ENCODE measurements around the gene AGAP3. TPM values are rescaled to one million over a fixed set of nuclear protein-coding genes. Genes with fewer than 3 reads are reported as not detected.

The AGAP3 gene
- total and polyA plus RNA-seq, 2 donors from 2014 or later: 35.8 to 64.4 TPM

- intact Hi-C loops (cut with DNase I): no loop called here
- Histone ChIP-seq H3K36me3 (ENCODE audit: control insufficient read depth in 2 of 3, insufficient read depth in 3 of 3, low read length in 3 of 3) (no peaks in the 10 kb centered on the region), H3K9me3 (ENCODE audit: control insufficient read depth in 2 of 3, insufficient read depth in 1 of 3, low read length in 3 of 3) (no peaks in the 10 kb centered on the region), H3K27me3 (ENCODE audit: control insufficient read depth, insufficient read depth, low read length) (no peaks in the 10 kb centered on the region), H3K9ac (ENCODE audit: low read length in 3 of 3) (no peak overlapping the region), H3K27ac (ENCODE audit: low read depth in 2 of 2, low read length in 2 of 2) (no peak overlapping the region), H3K4me3 (ENCODE audit: low read length in 3 of 3) (no peak overlapping the region), H3K4me1 (ENCODE audit: control insufficient read depth in 2 of 3, insufficient read depth in 2 of 3, low read depth in 1 of 3, low read length in 3 of 3) (no peaks in the 10 kb centered on the region)
- DNase-seq (peak in 1 of 5 donors; percentile 49), FAIRE-seq (no peak)
- TF ChIP-seq, protein P1, sequence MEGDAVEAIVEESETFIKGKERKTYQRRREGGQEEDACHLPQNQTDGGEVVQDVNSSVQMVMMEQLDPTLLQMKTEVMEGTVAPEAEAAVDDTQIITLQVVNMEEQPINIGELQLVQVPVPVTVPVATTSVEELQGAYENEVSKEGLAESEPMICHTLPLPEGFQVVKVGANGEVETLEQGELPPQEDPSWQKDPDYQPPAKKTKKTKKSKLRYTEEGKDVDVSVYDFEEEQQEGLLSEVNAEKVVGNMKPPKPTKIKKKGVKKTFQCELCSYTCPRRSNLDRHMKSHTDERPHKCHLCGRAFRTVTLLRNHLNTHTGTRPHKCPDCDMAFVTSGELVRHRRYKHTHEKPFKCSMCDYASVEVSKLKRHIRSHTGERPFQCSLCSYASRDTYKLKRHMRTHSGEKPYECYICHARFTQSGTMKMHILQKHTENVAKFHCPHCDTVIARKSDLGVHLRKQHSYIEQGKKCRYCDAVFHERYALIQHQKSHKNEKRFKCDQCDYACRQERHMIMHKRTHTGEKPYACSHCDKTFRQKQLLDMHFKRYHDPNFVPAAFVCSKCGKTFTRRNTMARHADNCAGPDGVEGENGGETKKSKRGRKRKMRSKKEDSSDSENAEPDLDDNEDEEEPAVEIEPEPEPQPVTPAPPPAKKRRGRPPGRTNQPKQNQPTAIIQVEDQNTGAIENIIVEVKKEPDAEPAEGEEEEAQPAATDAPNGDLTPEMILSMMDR (IDR thresholded peaks at IDR 0.05; ENCODE audit: borderline replicate concordance, extremely low read depth, insufficient read depth): no peak
Measured at GRCh38 chr7:151107882-151108281, 21.6 kb downstream of the AGAP3 start.

DNA sequence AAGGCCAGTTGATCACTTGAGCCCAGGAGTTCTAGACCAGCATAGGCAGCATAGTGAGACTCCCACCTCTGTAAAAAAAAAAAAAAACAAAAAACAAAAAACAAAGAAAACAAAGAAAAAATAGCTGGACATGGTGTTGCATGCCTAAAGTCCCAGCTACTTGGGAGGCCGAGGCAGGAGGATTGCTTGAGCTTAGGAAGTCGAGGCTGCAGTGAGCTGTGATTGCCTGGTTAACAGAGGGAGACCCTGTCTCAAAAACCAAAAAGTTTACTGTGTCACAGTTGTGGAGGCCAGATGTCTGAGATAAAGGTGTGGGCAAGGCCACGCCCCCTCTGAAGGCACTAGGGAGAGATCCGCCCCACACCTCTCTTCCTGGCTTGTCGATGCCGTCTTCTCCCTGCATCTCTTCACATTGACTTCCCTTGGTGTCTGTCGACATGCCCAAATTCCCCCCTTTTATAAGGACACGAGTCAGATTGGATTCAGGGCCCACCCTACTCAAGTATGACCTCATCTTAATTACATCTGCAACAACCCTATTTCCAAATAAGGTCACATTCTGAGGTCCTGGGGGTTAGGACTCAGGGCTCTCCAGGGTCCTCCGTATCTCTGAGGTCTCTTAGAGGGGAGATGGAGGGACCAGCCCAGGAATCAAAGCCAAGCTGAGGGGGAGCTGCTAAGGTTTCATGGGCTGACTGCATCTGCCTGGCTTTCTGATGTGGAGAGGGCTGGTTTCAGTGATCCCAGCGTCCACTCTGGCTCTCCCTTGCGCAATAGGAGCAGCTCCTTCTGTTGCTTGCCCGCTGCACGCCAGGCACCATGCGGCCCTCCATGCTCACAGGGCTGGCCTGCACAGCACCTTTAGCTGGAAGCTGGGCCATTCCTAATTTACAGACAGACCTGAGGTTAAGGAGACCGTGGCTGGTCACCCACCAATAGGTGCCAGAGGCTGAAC is 23.1 kb downstream of the AGAP3 start:
- no peak overlapping the region for H3K9ac ChIP-seq (ENCODE audit: low read length in 3 of 3)
- FAIRE-seq (no peak), DNase-seq (peak in 1 of 5 donors; percentile 54)
- no peaks in the 10 kb centered on the region for H3K27me3 ChIP-seq (ENCODE audit: control insufficient read depth, insufficient read depth, low read length)
- no peaks in the 10 kb centered on the region for H3K36me3 ChIP-seq (ENCODE audit: control insufficient read depth in 2 of 3, insufficient read depth in 3 of 3, low read length in 3 of 3)
- no peaks in the 10 kb centered on the region for H3K9me3 ChIP-seq (ENCODE audit: control insufficient read depth in 2 of 3, insufficient read depth in 1 of 3, low read length in 3 of 3)
- H3K4me3 ChIP-seq (ENCODE audit: low read length in 3 of 3): no peak overlapping the region
- intact Hi-C loops (cut with DNase I): loop anchor here (10.0 kb wide), 1 partner anchor 205 kb away; no protein-coding TSS in a partner anchor
- no peak overlapping the region for H3K27ac ChIP-seq (ENCODE audit: low read depth in 2 of 2, low read length in 2 of 2)
- TF ChIP-seq, protein P1 (IDR thresholded peaks at IDR 0.05; ENCODE audit: borderline replicate concordance, extremely low read depth, insufficient read depth): no peak
- H3K4me1 ChIP-seq (ENCODE audit: control insufficient read depth in 2 of 3, insufficient read depth in 2 of 3, low read depth in 1 of 3, low read length in 3 of 3): no peaks in the 10 kb centered on the region

- H3K4me3 ChIP-seq (ENCODE audit: low read length in 3 of 3): no peak overlapping the region
- H3K27ac ChIP-seq (ENCODE audit: low read depth in 2 of 2, low read length in 2 of 2): no peak overlapping the region
- H3K4me1 ChIP-seq (ENCODE audit: control insufficient read depth in 2 of 3, insufficient read depth in 2 of 3, low read depth in 1 of 3, low read length in 3 of 3): no peaks in the 10 kb centered on the region
- intact Hi-C loops (cut with DNase I): loop anchor here (10.0 kb wide), 1 partner anchor 206 kb away; no protein-coding TSS in a partner anchor
- no peaks in the 10 kb centered on the region for H3K9me3 ChIP-seq (ENCODE audit: control insufficient read depth in 2 of 3, insufficient read depth in 1 of 3, low read length in 3 of 3)
- no peaks in the 10 kb centered on the region for H3K36me3 ChIP-seq (ENCODE audit: control insufficient read depth in 2 of 3, insufficient read depth in 3 of 3, low read length in 3 of 3)
- H3K27me3 ChIP-seq (ENCODE audit: control insufficient read depth, insufficient read depth, low read length): no peaks in the 10 kb centered on the region
- DNase-seq (no peak), FAIRE-seq (no peak)
- TF ChIP-seq, protein P1 (IDR thresholded peaks at IDR 0.05; ENCODE audit: borderline replicate concordance, extremely low read depth, insufficient read depth): no peak
- H3K9ac ChIP-seq (ENCODE audit: low read length in 3 of 3): no peak overlapping the region
Measured at GRCh38 chr7:151110236-151110940, 24.1 kb downstream of the AGAP3 start.
